Neural progenitor cell (in vitro differentiated cells): Measurements from ENCODE around the gene HOXB4. TPM values are rescaled to one million over a fixed set of nuclear protein-coding genes. Genes with fewer than 3 reads are reported as not detected.

Experiments
- DNase-seq: peaks from one replicate; pipeline ENCODE4 v3.0.0-alpha.2; 2016; ENCODE audit warnings: low spot score
- H2AFZ ChIP-seq: fragments of 200-600 bp; sonication (generic); replicated peaks from 2 replicates; pipeline ENCODE4 v1.6.1; 2016; ENCODE audit warnings: antibody characterized with exemption
- H3F3A ChIP-seq: fragments of 200-600 bp; sonication (generic); 2 replicates; pipeline ENCODE4 v1.6.1; 2016; ENCODE audit warnings: antibody characterized with exemption, low read depth
- H3K27ac ChIP-seq: fragments of 200-600 bp; sonication (generic); 2 replicates; pipeline ENCODE4 v1.5.1; 2016; ENCODE audit warnings: mild to moderate bottlenecking
- H3K27me3 ChIP-seq: fragments of 200-600 bp; sonication (generic); 2 replicates; pipeline ENCODE4 v1.6.1; 2016; ENCODE audit warnings: mild to moderate bottlenecking, moderate library complexity
- H3K36me3 ChIP-seq: fragments of 200-600 bp; sonication (generic); 2 replicates; pipeline ENCODE4 v1.5.1; 2016
- H3K4me1 ChIP-seq: fragments of 200-600 bp; sonication (generic); 2 replicates; pipeline ENCODE4 v1.6.1; 2016; ENCODE audit warnings: mixed run types
- H3K4me2 ChIP-seq: fragments of 200-600 bp; sonication (generic); 2 replicates; pipeline ENCODE4 v1.6.1; 2016
- H3K4me3 ChIP-seq: fragments of 200-600 bp; sonication (generic); 2 replicates; pipeline ENCODE4 v1.5.1; 2016
- H3K79me2 ChIP-seq: fragments of 200-600 bp; sonication (generic); 2 replicates; pipeline ENCODE4 v1.6.1; 2016; ENCODE audit warnings: low read depth
- H3K9ac ChIP-seq: fragments of 200-600 bp; sonication (generic); 2 replicates; pipeline ENCODE4 v1.6.1; 2016
- H3K9me3 ChIP-seq: fragments of 200-600 bp; sonication (generic); 2 replicates; pipeline ENCODE4 v1.5.1; 2016; ENCODE audit warnings: low read depth
- H4K20me1 ChIP-seq: fragments of 200-600 bp; sonication (generic); 2 replicates; pipeline ENCODE4 v1.6.1; 2016; ENCODE audit warnings: low read depth
- H3K27ac Mint-ChIP-seq: 3 replicates; pipeline ENCODE4 v1.8.0; 2021; ENCODE audit warnings: mixed read lengths
- H3K27me3 Mint-ChIP-seq: 2 replicates; pipeline ENCODE4 v1.8.0; 2022; ENCODE audit warnings: low read depth, mild to moderate bottlenecking, inconsistent platforms, moderate library complexity, mixed read lengths; ENCODE audit not compliant: insufficient read depth
- H3K36me3 Mint-ChIP-seq: 3 replicates; pipeline ENCODE4 v1.8.0; 2021; ENCODE audit warnings: mixed read lengths
- H3K4me1 Mint-ChIP-seq: 3 replicates; pipeline ENCODE4 v1.8.0; 2021; ENCODE audit warnings: mixed read lengths
- H3K4me3 Mint-ChIP-seq: 3 replicates; pipeline ENCODE4 v1.8.0; 2021; ENCODE audit warnings: mild to moderate bottlenecking, moderate library complexity, mixed read lengths
- H3K9me3 Mint-ChIP-seq: 3 replicates; pipeline ENCODE4 v1.8.0; 2020; ENCODE audit warnings: mixed read lengths
- CTCF ChIP-seq: fragments of 200-600 bp; sonication (generic); IDR thresholded peaks from 2 replicates; pipeline ENCODE4 v1.5.1; 2017; ENCODE audit warnings: antibody characterized with exemption, mild to moderate bottlenecking
- EZH2 ChIP-seq: fragments of 200-600 bp; sonication (generic); IDR thresholded peaks from 2 replicates; pipeline ENCODE4 v1.6.1; 2017; ENCODE audit warnings: antibody characterized with exemption, mild to moderate bottlenecking, moderate library complexity
- EZH2phosphoT487 ChIP-seq: fragments of 200-600 bp; sonication (generic); IDR thresholded peaks from 2 replicates; pipeline ENCODE4 v1.6.1; 2017; ENCODE audit warnings: antibody characterized with exemption
- total RNA-seq: library from RNA; depleted of rRNA; stranded (reverse); fragments of >200 nt; gene quantifications from 2 replicates; pipeline ENCODE4 v1.2.3, GENCODE V29; 2015; ENCODE audit warnings: low replicate concordance

Gene HOXB4
- total RNA-seq, 1 donor from 2014 or later = not detected

GRCh38 chr17:48599354-48599753 lies 21.2 kb upstream of the HOXB4 start:
- H3F3A ChIP-seq = no peaks in the 10 kb centered on the region
- H3K36me3 Mint-ChIP-seq = peaks cover 1% of the 10 kb centered on the region
- H3K4me3 ChIP-seq = no peak overlapping the region
- H3K4me1 ChIP-seq = no peaks in the 10 kb centered on the region
- H3K4me2 ChIP-seq = no peak overlapping the region
- H3K79me2 ChIP-seq = no peaks in the 10 kb centered on the region
- no peak overlapping the region for H3K27ac Mint-ChIP-seq
- no peaks in the 10 kb centered on the region for H3K36me3 ChIP-seq
- no peaks in the 10 kb centered on the region for H3K9me3 ChIP-seq
- H3K4me3 Mint-ChIP-seq = no peak overlapping the region
- H3K4me1 Mint-ChIP-seq = peaks cover 2% of the 10 kb centered on the region
- TF ChIP-seq EZH2 (no peak), EZH2phosphoT487 (no peak), CTCF (no peak)
- H4K20me1 ChIP-seq = peaks cover 96% of the 10 kb centered on the region
- H3K9me3 Mint-ChIP-seq = peaks cover 10% of the 10 kb centered on the region
- H3K27me3 Mint-ChIP-seq = peaks cover 97% of the 10 kb centered on the region
- H3K27me3 ChIP-seq = peaks cover 100% of the 10 kb centered on the region
- no peak overlapping the region for H3K27ac ChIP-seq
- no peak for DNase-seq
- no peak overlapping the region for H3K9ac ChIP-seq
- H2AFZ ChIP-seq = no peak overlapping the region

GRCh38 chr17:48598736-48599135 lies 20.6 kb upstream of the HOXB4 start:
- Histone ChIP-seq H4K20me1 (peaks cover 95% of the 10 kb centered on the region), H3K36me3 (no peaks in the 10 kb centered on the region), H3K9ac (no peak overlapping the region), H3K9me3 (no peaks in the 10 kb centered on the region), H2AFZ (no peak overlapping the region), H3K79me2 (no peaks in the 10 kb centered on the region), H3K27me3 (peaks cover 100% of the 10 kb centered on the region), H3K4me3 (no peak overlapping the region), H3F3A (no peaks in the 10 kb centered on the region), H3K4me1 (no peaks in the 10 kb centered on the region), H3K4me2 (no peak overlapping the region), H3K27ac (no peak overlapping the region)
- H3K27ac Mint-ChIP-seq = no peak overlapping the region
- H3K4me1 Mint-ChIP-seq = peaks cover 2% of the 10 kb centered on the region
- TF ChIP-seq EZH2phosphoT487 (no peak), CTCF (no peak), EZH2 (no peak)
- H3K36me3 Mint-ChIP-seq = peaks cover 1% of the 10 kb centered on the region
- H3K27me3 Mint-ChIP-seq = peaks cover 98% of the 10 kb centered on the region
- no peak overlapping the region for H3K4me3 Mint-ChIP-seq
- peaks cover 10% of the 10 kb centered on the region for H3K9me3 Mint-ChIP-seq
- no peak for DNase-seq

GRCh38 chr17:48597778-48598631 lies 19.9 kb upstream of the HOXB4 start:
- H4K20me1 ChIP-seq = peaks cover 95% of the 10 kb centered on the region

More at GRCh38 chr17:48597778-48598631, 19.9 kb upstream of the HOXB4 start:
- TF ChIP-seq EZH2 (peak; percentile 100), CTCF (no peak), EZH2phosphoT487 (peak; percentile 99)
- H3K27me3 Mint-ChIP-seq = peaks cover 98% of the 10 kb centered on the region
- peak; percentile 50 for DNase-seq
- no peaks in the 10 kb centered on the region for H3K36me3 ChIP-seq
- H3K4me3 Mint-ChIP-seq = no peak overlapping the region
- no peak overlapping the region for H3K27ac ChIP-seq
- H3K9me3 Mint-ChIP-seq = peaks cover 7% of the 10 kb centered on the region
- peaks cover 1% of the 10 kb centered on the region for H3K36me3 Mint-ChIP-seq
- H3K9ac ChIP-seq = no peak overlapping the region
- no peaks in the 10 kb centered on the region for H3K9me3 ChIP-seq
- no peaks in the 10 kb centered on the region for H3F3A ChIP-seq
- no peak overlapping the region for H2AFZ ChIP-seq
- no peaks in the 10 kb centered on the region for H3K4me1 ChIP-seq
- peaks cover 6% of the 10 kb centered on the region for H3K4me1 Mint-ChIP-seq
- no peak overlapping the region for H3K27ac Mint-ChIP-seq
- peaks cover 100% of the 10 kb centered on the region for H3K27me3 ChIP-seq
- H3K79me2 ChIP-seq = no peaks in the 10 kb centered on the region
- no peak overlapping the region for H3K4me2 ChIP-seq
- no peak overlapping the region for H3K4me3 ChIP-seq
